Pericardium fibroblast (primary cell): ENCODE results near the gene EID1. TPM values are rescaled to one million over a fixed set of nuclear protein-coding genes. Genes with fewer than 3 reads are reported as not detected.

Source experiments
- total RNA-seq: library from RNA; depleted of rRNA; stranded (reverse); fragments of >200 nt; gene quantifications from 2 replicates; pipeline ENCODE4 v1.2.3, GENCODE V29; 2015

The EID1 gene, protein sequence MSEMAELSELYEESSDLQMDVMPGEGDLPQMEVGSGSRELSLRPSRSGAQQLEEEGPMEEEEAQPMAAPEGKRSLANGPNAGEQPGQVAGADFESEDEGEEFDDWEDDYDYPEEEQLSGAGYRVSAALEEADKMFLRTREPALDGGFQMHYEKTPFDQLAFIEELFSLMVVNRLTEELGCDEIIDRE
- total RNA-seq: 191 and 318 TPM in 2 replicates

DNA sequence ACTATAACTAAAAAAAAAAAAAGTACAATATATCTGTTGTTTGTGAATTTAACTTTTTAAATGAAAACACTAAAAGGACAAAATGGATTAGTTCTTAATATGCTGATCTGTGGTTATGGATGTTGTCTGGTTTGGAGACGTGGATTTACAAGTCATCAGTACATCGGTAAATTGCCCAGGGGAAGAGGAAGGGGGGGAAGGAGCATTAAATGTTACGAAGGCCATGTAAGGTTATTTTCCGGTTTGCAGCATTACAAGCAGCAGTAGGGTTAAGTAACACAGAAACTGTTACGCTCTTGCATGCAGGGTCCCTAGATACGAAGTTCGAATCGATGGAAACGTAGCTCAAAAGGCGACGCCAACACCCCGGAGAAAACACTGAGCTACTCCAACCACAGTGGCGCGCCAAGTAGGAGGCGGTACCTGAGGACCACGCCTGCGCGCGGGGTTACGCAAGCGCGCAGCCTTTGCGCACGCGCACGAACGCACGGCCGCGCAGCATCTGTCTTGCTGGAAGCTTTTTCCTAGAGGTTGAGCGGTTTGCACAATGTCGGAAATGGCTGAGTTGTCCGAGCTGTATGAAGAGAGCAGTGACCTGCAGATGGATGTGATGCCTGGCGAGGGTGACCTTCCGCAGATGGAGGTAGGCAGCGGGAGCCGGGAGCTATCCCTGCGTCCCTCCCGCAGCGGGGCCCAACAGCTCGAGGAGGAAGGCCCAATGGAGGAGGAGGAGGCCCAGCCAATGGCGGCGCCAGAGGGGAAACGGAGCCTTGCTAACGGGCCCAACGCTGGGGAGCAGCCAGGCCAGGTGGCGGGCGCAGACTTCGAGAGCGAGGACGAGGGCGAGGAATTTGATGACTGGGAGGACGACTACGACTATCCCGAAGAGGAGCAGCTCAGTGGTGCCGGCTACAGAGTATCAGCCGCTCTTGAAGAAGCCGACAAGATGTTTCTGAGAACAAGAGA is at the start of gene EID1:
Gene EID1, plus strand, starts transcription at position 505 of the 966 bp plus-strand sequence. Its CDS starts 43 bp downstream, at position 548.

Other genes starting within 250 kb of the EID1 start
- gene FBN1, start 232.4 kb upstream of the EID1 start, total RNA-seq: 785 and 990 TPM in 2 replicates
- 1.5 and 7.9 TPM in 2 replicates for gene CEP152, start 67.1 kb upstream of the EID1 start, total RNA-seq
- 0.09 and 5.6 TPM in 2 replicates for gene SHC4, start 85.8 kb downstream of the EID1 start, total RNA-seq
- gene SECISBP2L, start 168.3 kb downstream of the EID1 start, total RNA-seq: 14.9 and 16.6 TPM in 2 replicates